Non-pigmented ciliary epithelial cell (primary cell): Measurements from ENCODE around the gene CLDN14.
A peak's percentile ranks its signal among the peaks of the same experiment; 100 is the strongest.

Experiments
- DNase-seq: peaks from one replicate; pipeline ENCODE4 v3.0.0-alpha.2; 2010; ENCODE audit warnings: low read depth

Gene CLDN14

GRCh38 chr21:36479415-36480402, at the start of gene CLDN14:
Gene CLDN14 (minus strand): TSS chr21:36480122. CDS start chr21:36461695, 18,427 bp downstream.
- no peak for DNase-seq

GRCh38 chr21:36528716-36529115, 48.8 kb upstream of the CLDN14 start:
- no peak for DNase-seq

DNA sequence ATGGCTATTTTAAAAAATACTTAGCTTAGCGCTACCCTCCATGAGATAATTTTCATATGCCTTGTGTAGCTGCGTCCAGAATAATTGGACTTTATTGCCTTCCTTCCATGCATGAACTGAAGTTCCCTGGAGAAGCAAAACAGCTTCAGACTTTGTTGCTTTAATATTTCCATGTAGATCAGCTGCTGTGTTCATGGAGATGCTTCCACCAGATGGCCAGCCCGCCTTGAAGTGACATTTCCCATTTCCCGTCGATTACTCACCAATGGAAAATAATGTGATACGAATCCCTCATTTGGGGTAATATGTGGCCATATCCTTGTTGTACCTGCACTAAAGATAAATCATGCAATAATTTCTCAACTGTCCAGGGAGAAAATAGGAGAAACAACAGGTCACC, 47.4 kb upstream of the CLDN14 start:
- DNase-seq = no peak

DNA sequence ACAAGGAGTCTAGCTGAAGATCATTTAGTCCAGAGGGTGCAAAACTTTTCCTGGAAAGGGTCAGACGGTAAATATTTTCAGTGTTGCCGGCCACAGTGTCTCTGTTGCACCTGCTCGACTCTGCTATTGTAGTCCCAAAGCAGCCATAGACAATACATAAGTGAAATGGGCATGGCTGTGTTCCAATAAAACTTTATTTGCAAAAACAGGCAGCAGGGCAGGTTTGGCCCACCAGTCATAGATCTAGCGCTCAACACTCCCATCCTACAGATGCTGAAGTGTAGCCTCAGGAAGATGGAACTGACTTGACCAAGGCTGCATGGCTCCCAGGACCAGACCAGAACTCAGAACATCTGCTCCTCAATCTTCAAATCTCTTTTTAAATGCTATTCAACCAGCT, 46.2 kb upstream of the CLDN14 start:
- DNase-seq = no peak

- no peak for DNase-seq
Measured at GRCh38 chr21:36524477-36524876, 44.6 kb upstream of the CLDN14 start.

- no peak for DNase-seq
Measured at GRCh38 chr21:36522219-36522808, 42.4 kb upstream of the CLDN14 start.

DNA sequence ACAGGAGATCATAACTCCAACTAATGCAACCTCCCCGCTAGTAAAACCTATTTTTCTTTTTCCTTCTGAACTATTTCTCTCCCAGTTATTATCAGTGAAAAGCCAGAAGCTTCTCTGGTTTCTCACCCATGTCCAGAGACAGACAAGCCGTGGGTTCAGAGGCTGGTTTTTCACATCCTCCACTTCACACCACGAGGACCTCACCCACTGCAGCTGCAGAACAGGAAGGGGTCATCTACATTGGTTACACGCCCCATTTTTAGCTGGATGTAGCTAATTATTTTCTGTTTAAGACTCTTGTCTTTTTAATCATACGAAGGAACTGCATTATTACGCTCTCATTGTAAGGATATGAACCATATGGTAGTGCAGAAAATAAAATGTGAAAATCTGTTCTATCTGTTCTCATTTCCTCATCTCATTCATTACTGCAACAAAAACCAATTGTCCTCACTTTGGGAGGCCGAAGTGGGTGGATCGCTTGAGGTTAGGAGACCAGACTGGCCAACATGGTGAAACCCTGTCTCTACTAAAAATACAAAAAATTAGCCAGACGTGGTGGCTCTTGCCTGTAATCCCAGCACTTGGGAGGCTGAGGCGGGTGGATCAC, 39.1 kb upstream of the CLDN14 start:
- DNase-seq = no peak

GRCh38 chr21:36517366-36518075, 37.6 kb upstream of the CLDN14 start:
- DNase-seq = no peak

DNA sequence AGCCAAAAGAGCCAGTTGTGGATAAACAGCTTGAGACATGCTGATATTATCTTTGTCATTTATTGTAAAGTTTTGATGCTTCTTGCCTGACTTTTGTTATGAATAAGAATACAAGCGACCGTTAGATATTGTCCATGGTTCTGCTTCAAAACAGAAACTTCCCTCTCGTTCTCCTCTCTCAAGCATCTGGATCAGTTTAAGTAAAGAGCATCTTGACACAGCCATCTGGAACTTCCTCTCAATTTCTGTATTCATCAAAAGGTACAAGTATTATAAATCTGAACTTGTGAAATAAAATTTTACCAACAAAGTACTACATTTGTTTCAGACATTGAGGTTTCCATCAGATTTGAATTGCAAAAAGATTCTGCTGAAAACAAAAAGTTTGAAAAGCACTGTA, 36.4 kb upstream of the CLDN14 start:
- DNase-seq = no peak

DNA sequence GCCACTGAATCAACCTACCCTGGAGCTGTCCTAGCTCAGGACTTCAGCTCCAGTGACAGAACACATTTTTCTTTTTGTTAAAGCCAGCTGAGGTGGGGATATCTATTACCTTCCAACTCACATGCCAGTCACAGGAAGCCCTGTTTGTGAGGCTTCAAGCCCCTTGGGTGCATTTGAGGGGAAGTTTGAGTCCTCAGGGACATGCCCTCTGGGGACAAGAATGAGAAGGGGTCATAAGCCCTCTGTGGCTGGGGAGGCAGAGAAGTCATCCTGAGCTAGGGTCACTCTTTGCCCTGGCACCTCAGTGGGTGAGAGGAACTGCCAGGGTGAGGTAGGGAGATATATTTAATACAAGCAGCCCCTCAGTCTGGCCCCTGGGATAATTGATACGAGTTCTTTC, 33.5 kb upstream of the CLDN14 start:
- DNase-seq = no peak

GRCh38 chr21:36512971-36513370, 33.0 kb upstream of the CLDN14 start:
- no peak for DNase-seq

DNA sequence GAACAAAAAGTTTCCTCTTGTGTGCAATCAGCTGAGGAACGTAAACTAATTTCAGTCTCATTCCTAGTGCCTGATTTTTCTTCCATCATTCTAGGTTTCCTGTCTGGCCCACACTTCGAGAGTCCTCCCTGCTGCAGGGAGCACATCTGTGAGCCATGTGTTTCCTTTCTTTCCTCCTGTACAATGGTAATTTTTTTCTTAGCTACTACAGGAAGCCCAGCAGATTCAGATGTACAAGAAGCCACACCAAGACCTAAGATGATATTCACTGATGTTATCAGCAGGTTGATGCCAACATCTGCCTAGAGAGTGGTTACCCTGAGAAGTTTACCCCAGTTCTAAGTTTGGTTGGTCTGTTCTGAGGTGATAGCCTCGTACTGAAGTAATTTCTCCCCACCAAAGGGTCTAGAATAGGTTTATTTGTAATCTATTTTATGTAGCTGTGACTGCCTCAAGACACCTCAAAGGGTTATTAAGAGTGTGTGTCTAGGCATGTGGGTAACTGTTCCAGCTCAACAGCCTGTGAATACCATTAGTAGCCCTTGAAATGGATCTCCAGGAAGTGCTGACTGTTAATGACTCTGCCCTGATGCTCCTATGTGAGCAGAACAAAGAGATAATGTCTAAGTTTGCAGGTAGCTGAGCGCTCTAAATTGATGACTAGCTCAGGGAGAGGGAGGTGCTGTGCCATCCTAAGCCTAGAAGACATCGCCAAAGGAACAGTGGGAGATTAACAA, 31.7 kb upstream of the CLDN14 start:
- DNase-seq = no peak

DNA sequence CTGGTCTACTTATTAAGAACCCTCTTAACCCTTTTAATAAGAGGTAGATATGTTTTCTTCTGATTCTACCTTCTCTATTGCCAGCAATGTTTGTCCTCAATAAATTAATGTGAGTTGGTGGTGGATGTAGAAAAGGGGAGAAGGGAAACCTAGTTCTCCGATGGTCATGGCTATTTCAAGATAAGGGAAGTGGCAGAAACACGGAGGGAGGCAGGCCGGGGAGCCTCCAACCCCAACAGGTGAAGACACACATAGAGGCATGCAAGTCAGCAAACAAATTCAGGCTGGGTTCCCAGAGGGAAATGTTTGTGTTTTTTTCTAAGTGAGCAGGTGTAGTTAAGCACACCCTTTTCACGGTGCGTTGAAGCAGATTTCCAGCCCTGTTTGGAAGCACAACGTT, 31.0 kb upstream of the CLDN14 start:
- DNase-seq = no peak

DNA sequence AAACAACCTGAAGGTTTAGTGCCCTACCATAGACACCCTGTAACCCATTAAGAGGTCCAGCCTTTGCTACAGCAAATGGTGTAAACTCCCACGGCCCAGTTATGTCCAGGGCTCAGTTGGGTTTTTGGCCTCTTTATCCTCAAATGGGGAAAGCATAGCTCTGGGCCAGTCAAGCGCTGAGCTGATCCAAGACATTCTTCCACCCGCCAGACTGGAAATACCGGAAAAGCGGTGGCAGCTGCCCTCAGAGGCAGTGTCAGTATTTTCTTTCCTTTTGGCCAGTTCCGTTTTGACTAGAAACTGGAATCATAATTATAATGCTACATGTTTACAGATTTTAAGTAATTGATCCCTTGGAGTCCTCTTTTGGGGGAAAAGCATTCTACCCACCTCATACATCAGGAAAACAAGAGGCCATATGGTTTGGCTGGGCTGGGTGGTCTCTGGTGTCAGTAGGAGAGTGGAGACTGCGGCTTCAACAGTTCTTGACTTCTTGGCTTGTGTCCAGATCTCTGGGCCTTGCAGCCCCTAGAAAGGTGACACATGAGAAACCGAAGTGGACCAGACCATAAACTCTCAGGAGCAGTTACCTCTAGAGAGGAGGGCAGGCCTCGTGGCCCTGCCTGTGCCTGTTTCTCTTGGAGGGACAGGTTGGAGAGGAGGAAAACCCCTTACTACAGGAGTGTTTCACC, 30.2 kb upstream of the CLDN14 start:
- no peak for DNase-seq

DNA sequence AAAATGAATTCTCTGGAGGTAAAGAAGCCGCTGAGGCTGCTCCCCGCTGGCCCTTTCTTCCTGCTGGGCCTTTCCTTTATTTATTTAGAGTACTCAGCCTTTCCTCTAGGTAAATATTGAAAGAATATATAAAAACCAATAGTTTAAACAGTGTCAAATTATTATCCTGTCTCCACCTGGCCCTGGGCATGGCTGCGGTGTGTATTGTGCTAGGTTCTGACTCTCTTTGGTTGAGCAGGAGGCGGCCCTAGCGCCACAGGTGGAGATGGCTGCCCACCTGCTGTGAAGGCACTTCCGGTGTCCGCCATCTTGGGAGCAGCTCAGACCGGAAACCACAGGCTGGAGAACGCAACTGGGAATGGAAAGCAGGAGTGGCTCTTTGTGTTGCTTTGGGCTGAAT, 29.0 kb upstream of the CLDN14 start:
- DNase-seq = no peak

GRCh38 chr21:36507397-36508018, 27.6 kb upstream of the CLDN14 start:
- no peak for DNase-seq

DNA sequence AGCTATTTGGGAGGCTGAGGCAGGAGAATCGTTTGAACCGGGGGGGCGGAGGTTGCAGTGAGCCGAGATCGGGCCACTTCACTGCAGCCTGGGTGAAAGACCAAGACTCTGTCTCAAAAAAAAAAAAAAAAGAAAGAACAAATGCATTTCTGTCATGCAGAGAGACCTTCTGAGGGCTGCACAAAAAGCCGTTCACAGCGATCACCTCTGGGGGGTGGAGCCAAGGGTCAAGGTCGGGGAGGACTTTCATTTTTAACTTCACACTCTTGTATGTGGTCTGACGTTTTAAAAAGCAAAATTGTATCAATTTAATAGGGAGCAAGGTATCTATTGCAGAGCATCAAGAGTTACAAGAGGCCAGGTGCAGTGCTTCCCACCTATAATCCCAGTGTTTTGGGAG, 26.6 kb upstream of the CLDN14 start:
- DNase-seq = no peak

DNA sequence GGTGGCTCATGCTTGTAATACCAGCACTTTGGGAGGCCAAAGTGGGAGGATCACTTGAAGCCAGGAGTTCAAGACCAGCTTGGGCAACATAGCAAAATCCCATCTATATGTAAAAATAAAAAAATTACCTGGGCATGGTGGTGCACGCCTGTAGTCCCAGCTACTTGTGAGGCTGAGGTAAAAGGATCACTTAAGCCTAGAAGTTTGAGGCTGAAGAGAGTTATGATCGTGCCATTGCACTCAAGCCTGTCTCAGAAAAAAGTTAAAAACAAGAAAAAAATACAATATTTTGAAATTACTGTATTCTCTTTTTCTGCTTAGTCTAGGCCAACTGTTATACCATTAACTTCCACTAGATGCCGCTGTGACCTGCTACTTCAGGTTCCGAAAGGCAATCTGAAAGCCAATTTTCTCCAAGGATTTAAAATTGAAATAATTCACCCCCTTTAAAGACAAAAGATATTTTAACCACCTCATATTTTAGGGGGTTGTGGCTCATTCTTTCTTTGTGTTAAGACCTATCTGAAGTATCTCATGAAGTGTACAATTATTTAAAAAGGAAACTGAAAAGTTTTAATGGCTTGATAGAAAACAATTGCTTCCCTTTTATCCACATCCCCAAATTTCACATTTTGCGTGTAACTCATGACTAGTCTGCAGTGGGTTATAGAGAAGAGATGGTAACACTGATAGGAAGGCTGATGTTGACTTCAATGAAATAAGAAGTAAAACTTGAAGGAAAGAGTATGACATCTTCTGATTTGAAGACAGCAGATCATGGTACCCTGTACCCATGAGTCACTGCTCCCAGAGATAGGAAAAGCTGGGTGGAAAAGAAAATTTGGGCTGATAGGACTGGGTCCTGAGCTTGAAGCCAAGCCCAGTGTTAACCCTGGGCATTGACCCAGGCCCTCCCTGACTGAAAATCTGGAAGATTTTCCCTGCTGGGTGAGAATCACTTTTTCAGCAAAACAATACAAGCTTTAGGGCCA, 24.4 kb upstream of the CLDN14 start:
- peak; percentile 10 for DNase-seq

DNA sequence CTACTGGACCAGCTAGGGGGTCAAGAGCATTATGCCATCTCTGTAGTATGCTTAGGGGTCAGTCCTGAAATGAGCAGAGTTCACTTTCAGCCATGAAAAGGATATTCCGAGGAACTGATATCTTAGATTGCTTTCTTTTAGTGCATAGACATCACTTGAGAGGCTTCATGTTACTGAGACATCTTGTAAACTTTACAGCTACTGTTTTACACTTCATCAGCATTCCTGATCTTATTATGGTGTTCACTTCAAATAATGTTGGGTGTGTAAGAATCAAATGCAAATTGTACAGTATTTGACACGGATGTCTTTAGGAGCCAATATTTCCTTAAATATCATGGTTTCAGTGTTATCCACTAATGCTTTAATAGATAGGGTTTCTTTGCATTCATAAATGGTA, 22.4 kb upstream of the CLDN14 start:
- no peak for DNase-seq

DNA sequence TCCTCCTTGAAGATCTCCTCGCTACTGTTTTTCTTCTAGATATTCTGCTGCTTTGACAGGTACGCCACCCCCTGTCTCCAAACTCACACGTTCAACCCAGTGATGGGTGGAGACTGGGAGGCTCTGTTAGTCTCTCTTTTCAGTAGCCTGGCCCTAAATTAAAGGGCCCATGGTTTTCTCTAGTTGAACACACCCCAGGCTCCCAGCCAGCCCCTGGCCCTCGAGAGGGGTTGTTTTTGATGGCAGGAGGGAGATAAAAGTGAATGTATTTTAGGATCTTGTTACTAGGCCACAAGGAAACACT, 21.6 kb upstream of the CLDN14 start:
- DNase-seq = no peak
